Measurements from ENCODE around the gene RER1.

DNA sequence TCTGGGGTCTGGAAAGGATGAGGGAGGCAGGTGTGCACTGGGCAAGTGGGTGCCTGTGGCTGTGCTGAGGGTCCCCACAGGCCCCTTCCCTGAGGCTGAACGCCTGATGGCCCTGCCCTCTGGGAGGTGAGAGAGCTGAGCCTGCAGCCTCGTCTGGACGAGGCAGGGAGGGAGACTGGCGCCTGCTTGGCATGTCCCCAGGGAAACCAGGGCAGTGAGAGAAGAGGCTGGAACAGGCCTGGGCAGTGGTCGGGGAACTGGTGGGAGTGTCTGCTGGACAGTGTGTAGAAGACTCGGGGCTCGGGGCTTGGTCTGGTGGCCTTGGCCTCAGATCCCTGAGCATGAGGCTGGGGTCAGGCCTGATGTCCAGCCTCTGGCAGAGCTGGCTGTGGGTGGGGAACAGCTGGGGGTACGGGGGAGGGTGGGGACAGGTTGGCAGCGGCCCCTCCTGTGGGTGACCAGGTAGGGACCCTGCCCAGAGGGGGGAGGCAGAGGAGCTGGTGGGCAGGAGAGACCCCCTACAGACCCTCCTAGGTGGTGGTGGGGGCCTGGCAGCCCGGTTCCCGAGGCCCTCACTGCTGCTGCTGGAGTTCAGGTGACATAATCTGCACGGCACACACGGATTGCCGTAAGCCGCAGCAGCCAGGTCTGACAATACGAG, 53.7 kb downstream of the RER1 start:
- TF ChIP-seq, protein P1, sequence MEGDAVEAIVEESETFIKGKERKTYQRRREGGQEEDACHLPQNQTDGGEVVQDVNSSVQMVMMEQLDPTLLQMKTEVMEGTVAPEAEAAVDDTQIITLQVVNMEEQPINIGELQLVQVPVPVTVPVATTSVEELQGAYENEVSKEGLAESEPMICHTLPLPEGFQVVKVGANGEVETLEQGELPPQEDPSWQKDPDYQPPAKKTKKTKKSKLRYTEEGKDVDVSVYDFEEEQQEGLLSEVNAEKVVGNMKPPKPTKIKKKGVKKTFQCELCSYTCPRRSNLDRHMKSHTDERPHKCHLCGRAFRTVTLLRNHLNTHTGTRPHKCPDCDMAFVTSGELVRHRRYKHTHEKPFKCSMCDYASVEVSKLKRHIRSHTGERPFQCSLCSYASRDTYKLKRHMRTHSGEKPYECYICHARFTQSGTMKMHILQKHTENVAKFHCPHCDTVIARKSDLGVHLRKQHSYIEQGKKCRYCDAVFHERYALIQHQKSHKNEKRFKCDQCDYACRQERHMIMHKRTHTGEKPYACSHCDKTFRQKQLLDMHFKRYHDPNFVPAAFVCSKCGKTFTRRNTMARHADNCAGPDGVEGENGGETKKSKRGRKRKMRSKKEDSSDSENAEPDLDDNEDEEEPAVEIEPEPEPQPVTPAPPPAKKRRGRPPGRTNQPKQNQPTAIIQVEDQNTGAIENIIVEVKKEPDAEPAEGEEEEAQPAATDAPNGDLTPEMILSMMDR (IDR thresholded peaks at IDR 0.05 in 8 of 11, conservative IDR thresholded peaks at IDR 0.05 in 3 of 11), result no peak
- TF ChIP-seq POLR2AphosphoS5 (IDR thresholded peaks at IDR 0.05) (no peak), POLR2A (IDR thresholded peaks at IDR 0.05) (no peak)

Measured in spleen (tissue), 7 donors.